ENCODE measurements around the gene C1RL.
A peak's percentile ranks its signal among the peaks of the same experiment; 100 is the strongest.

The C1RL gene

GRCh38 chr12:7114008-7114407, 5.0 kb upstream of the C1RL start:
- Histone ChIP-seq H3K36me3 (ENCODE audit: insufficient read depth, low read length) (no peaks in the 10 kb centered on the region), H3K4me1 (ENCODE audit: insufficient read depth, low read length, severe bottlenecking) (no peaks in the 10 kb centered on the region), H3K9ac (ENCODE audit: low read length) (no peak overlapping the region), H3F3A (ENCODE audit: insufficient read depth, low read length) (no peaks in the 10 kb centered on the region), H4K20me1 (ENCODE audit: insufficient read depth, low read length) (no peaks in the 10 kb centered on the region), H3K9me2 (ENCODE audit: low read depth, low read length) (no peaks in the 10 kb centered on the region), H3K27ac (ENCODE audit: low read depth, low read length, poor library complexity, severe bottlenecking) (no peak overlapping the region), H2AFZ (ENCODE audit: low read length) (no peak overlapping the region), H3K79me2 (ENCODE audit: insufficient read depth, low read length) (no peaks in the 10 kb centered on the region), H3K4me2 (ENCODE audit: low read length) (no peak overlapping the region), H3K4me3 (ENCODE audit: low read depth, low read length, poor library complexity, severe bottlenecking) (no peak overlapping the region), H3K27me3 (ENCODE audit: insufficient read depth, low read length) (no peaks in the 10 kb centered on the region), H3K9me3 (ENCODE audit: low read length) (no peaks in the 10 kb centered on the region)
- no peak for TF ChIP-seq CTCF (IDR thresholded peaks at IDR 0.05; ENCODE audit: low read length)

- peaks cover 3% of the 10 kb centered on the region for H3K4me1 ChIP-seq (ENCODE audit: insufficient read depth, low read length, severe bottlenecking)
- no peak overlapping the region for H3K9ac ChIP-seq (ENCODE audit: low read length)
- TF ChIP-seq EZH2 (IDR thresholded peaks at IDR 0.05; ENCODE audit: borderline replicate concordance, low read length) (no peak), CTCF (IDR thresholded peaks at IDR 0.05; ENCODE audit: low read length) (peak; percentile 70)
- no peaks in the 10 kb centered on the region for H3K79me2 ChIP-seq (ENCODE audit: insufficient read depth, low read length)
- no peak overlapping the region for H3K4me2 ChIP-seq (ENCODE audit: low read length)
- no peaks in the 10 kb centered on the region for H4K20me1 ChIP-seq (ENCODE audit: insufficient read depth, low read length)
- no peak overlapping the region for H3K4me3 ChIP-seq (ENCODE audit: low read depth, low read length, poor library complexity, severe bottlenecking)
- no peaks in the 10 kb centered on the region for H3K9me2 ChIP-seq (ENCODE audit: low read depth, low read length)
- H2AFZ ChIP-seq (ENCODE audit: low read length) = no peak overlapping the region
- H3K27me3 ChIP-seq (ENCODE audit: insufficient read depth, low read length) = no peaks in the 10 kb centered on the region
- no peak overlapping the region for H3K27ac ChIP-seq (ENCODE audit: low read depth, low read length, poor library complexity, severe bottlenecking)
- H3F3A ChIP-seq (ENCODE audit: insufficient read depth, low read length) = no peaks in the 10 kb centered on the region
- H3K9me3 ChIP-seq (ENCODE audit: low read length) = no peaks in the 10 kb centered on the region
- H3K36me3 ChIP-seq (ENCODE audit: insufficient read depth, low read length) = no peaks in the 10 kb centered on the region
Observed at GRCh38 chr12:7113389-7113871, 4.4 kb upstream of the C1RL start.

- Histone ChIP-seq H3K9me2 (ENCODE audit: low read depth, low read length) (no peaks in the 10 kb centered on the region), H3K27ac (ENCODE audit: low read depth, low read length, poor library complexity, severe bottlenecking) (no peak overlapping the region), H4K20me1 (ENCODE audit: insufficient read depth, low read length) (no peaks in the 10 kb centered on the region), H3K79me2 (ENCODE audit: insufficient read depth, low read length) (no peaks in the 10 kb centered on the region), H3K9me3 (ENCODE audit: low read length) (no peaks in the 10 kb centered on the region), H3K4me1 (ENCODE audit: insufficient read depth, low read length, severe bottlenecking) (peaks cover 7% of the 10 kb centered on the region), H3K4me3 (ENCODE audit: low read depth, low read length, poor library complexity, severe bottlenecking) (no peak overlapping the region), H2AFZ (ENCODE audit: low read length) (no peak overlapping the region), H3K9ac (ENCODE audit: low read length) (no peak overlapping the region), H3K36me3 (ENCODE audit: insufficient read depth, low read length) (no peaks in the 10 kb centered on the region), H3K4me2 (ENCODE audit: low read length) (no peak overlapping the region), H3K27me3 (ENCODE audit: insufficient read depth, low read length) (no peaks in the 10 kb centered on the region), H3F3A (ENCODE audit: insufficient read depth, low read length) (no peaks in the 10 kb centered on the region)
- TF ChIP-seq CTCF (IDR thresholded peaks at IDR 0.05; ENCODE audit: low read length) (no peak), EZH2 (IDR thresholded peaks at IDR 0.05; ENCODE audit: borderline replicate concordance, low read length) (no peak)
Observed at GRCh38 chr12:7112041-7112440, 3.0 kb upstream of the C1RL start.
